C4-2B (cell line): ENCODE results near the gene SRPK2.

Experiments
- H3K27ac ChIP-seq: fragments of 450-650 bp; 2 replicates; pipeline ENCODE4 v1.5.1; 2017
- ZFX ChIP-seq: fragments of 450-650 bp; IDR thresholded peaks from 2 replicates; pipeline ENCODE4 v1.6.1; 2017
- TF ChIP-seq, protein P1 (sequence below): fragments of 450-650 bp; conservative IDR thresholded peaks from 2 replicates; pipeline ENCODE4 v1.5.1; 2017; ENCODE audit warnings: mild to moderate bottlenecking

Gene SRPK2

DNA sequence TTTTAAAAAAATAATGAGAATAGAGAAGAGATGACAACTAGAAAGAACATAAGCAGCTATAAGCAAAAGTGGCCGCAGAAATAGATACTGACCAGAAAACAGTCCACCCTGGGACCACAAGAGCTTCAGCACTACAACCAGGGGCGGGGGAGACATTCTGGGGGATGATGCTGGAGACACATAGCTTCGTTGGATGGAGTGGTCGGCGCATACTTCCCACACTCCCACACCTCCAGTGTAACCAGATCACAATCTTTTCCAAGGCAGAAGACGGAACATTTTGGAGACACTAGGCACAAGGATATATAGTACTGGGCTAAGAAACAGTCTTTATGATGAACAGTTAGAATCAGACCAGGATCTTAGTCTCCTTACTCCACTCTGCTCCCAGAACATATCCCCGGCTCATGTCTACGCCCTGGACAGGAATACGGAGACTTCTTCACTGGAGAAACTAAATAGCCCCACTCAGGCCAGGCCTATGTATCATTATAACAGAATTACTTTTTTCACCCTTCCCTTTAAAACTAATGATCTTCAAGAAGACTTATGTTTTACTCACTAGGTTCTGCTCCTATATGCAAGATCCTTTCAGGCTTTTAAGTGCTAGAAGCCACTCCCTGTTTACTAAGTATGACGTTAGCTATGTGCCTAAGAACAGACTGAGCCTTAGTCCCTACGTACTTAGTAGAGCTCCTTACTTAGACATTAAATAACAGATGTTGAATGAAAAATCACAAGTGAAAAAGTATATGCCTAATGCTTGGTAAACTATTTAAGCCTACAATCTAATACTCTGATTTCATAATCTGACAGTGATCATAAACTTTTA lies 169.6 kb downstream of the SRPK2 start:
- no peak overlapping the region for H3K27ac ChIP-seq
- TF ChIP-seq ZFX = no peak
- TF ChIP-seq, protein P1, sequence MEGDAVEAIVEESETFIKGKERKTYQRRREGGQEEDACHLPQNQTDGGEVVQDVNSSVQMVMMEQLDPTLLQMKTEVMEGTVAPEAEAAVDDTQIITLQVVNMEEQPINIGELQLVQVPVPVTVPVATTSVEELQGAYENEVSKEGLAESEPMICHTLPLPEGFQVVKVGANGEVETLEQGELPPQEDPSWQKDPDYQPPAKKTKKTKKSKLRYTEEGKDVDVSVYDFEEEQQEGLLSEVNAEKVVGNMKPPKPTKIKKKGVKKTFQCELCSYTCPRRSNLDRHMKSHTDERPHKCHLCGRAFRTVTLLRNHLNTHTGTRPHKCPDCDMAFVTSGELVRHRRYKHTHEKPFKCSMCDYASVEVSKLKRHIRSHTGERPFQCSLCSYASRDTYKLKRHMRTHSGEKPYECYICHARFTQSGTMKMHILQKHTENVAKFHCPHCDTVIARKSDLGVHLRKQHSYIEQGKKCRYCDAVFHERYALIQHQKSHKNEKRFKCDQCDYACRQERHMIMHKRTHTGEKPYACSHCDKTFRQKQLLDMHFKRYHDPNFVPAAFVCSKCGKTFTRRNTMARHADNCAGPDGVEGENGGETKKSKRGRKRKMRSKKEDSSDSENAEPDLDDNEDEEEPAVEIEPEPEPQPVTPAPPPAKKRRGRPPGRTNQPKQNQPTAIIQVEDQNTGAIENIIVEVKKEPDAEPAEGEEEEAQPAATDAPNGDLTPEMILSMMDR = no peak

DNA sequence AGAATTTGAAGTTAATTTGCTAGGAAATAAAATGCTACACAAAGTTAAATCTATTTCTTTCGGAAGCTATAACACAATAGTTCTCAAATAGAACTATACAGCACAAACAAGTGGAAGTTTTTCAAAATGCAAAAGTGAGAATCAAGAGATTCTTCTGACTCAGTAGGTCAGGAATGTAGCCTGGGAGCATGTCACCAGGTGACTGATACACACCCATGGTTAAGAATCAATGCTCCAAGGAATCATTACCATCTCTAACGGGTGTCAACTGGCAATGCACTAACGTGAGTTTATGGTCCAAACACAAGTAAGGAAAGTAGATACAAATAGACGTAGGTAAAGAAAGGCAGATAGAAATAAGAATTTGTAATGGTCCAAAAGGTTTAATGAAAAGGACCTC lies 170.5 kb downstream of the SRPK2 start:
- no peak overlapping the region for H3K27ac ChIP-seq
- no peak for TF ChIP-seq ZFX
- TF ChIP-seq, protein P1 = no peak

DNA sequence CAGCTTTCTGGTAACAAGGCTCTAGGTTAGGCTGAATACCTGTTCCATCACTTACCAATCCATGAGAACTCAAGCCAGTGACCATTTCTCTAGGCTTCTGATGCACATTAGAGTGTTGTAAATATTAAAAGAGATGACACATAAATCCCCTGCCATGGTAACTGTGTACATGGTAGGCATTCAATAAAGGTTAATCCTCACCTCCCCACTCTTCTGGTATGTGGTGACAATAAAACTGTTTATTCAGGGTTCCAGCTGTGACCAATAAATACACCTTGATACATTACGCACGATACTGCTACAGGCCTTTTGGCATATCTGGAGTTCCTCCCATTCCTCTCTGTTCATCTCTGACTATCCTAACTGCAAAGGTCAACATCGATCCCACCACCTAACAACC lies 171.9 kb downstream of the SRPK2 start:
- H3K27ac ChIP-seq = no peak overlapping the region
- TF ChIP-seq, protein P1 = no peak
- TF ChIP-seq ZFX = no peak

DNA sequence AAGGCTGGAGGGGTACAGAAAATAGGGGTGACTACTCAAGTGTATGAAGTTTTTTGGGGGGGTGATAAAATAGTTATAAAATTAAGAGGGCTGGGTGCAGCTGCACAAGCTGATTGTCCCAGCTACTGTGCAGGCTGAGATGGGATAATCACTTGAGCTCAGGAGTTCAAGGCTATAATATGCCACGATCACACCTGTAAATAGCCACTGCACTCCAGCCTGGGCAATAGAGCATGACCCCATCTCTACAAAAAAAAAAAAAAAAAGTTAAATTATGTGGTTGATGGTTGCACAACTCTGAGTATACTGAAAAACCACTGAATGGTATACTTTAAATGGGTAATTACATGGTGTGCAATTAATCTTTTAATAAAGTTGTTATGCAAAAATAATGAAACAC lies 172.9 kb downstream of the SRPK2 start:
- TF ChIP-seq, protein P1 = no peak
- TF ChIP-seq ZFX = no peak
- no peak overlapping the region for H3K27ac ChIP-seq

DNA sequence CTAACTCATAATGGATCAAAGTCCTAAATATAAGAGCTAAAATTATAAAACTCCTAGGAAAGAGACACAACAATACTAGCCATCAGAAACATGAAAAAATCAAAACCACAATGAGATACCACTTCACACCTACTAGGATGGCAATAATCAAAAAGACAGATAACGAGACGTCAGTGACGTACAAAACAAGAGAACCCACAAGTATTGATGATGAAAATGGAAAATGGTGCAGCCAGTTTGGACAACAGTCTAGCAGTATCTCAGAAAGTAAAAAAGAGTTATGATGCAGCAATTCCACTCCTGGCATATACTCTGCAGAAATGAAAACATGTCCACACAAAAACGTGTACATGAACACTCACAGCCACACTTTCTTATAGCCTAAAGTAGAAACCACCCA lies 173.5 kb downstream of the SRPK2 start:
- no peak overlapping the region for H3K27ac ChIP-seq
- TF ChIP-seq, protein P1 = no peak
- no peak for TF ChIP-seq ZFX

DNA sequence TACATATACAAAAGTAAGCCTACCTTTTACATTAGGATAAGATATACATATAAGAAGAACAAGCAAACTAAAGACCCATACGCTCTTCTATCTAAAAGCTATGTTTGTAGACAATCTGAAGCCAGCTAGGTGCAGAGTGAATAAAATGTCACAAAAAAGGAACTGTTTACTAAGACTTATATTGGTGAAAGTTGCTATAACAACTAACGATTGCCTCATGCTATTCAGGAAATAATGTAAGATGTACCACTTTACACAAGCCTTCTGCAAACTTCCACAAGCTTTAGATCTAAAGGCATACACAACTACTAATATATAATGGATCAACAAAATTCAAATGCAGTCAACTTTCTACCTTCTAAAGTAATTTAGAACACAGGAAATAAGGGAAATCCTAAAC lies 175.1 kb downstream of the SRPK2 start:
- H3K27ac ChIP-seq = no peak overlapping the region
- no peak for TF ChIP-seq ZFX
- TF ChIP-seq, protein P1 = no peak

DNA sequence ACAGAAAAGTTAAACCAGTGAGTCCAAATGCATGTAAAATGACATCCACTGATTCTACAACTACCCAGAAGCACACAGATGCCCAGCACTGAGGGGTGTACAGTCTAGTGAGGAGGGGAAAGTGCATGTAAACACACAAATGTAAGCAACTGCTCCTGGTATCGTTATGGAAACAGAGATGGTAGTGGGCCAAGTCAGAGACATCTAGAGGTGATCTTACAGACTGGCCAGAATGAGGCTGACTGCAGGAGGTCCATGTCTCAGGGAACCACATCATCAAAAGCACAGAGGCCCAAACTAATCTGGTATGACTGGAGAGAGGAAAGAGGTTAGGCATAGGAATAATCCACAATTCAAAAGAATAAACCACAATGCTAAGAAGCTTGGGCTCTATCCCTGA lies 176.5 kb downstream of the SRPK2 start:
- TF ChIP-seq ZFX = no peak
- TF ChIP-seq, protein P1 = no peak
- no peak overlapping the region for H3K27ac ChIP-seq
